Amygdala (tissue), 56 donors: Measurements from ENCODE around the gene IFNA8.
"Not testable (repeated sequence)": the region's sequence is repeated elsewhere in the genome, so short reads cannot be mapped to it uniquely, and the experiment has no call there.

ENCODE experiments used
- DNase-seq, 56 donors: peaks; one replicate each; lab custom pipeline; 2025; lab: John Stamatoyannopoulos, UW

The IFNA8 gene

GRCh38 chr9:21408817-21409216 is at the start of gene IFNA8:
IFNA8 (plus strand) TSS chr9:21409117; CDS start chr9:21409177, 60 bp downstream.
- DNase-seq = no peak

- DNase-seq = no peak
Measured at GRCh38 chr9:21362287-21362686, 46.6 kb upstream of the IFNA8 start.

GRCh38 chr9:21367169-21367568 is 41.7 kb upstream of the IFNA8 start:
- DNase-seq = not testable (repeated sequence)

GRCh38 chr9:21367957-21368356 is 41.0 kb upstream of the IFNA8 start, which contains the start of gene IFNA13:
IFNA13 (minus strand) TSS chr9:21368057; CDS start chr9:21368010, 47 bp downstream.
- DNase-seq = no peak

GRCh38 chr9:21371467-21371866 is 37.5 kb upstream of the IFNA8 start:
- not testable (repeated sequence) for DNase-seq

GRCh38 chr9:21381448-21382339 is 27.2 kb upstream of the IFNA8 start:
- no peak for DNase-seq

- no peak for DNase-seq
Measured at GRCh38 chr9:21383627-21384026, 25.3 kb upstream of the IFNA8 start.

- DNase-seq = no peak
Measured at GRCh38 chr9:21385131-21385670, 23.7 kb upstream of the IFNA8 start, which contains the start of gene IFNA2. IFNA2 (minus strand) TSS chr9:21385398; CDS start chr9:21385329, 69 bp downstream.

GRCh38 chr9:21392270-21392669 is 16.6 kb upstream of the IFNA8 start:
- DNase-seq = no peak

GRCh38 chr9:21395778-21396717 is 12.9 kb upstream of the IFNA8 start:
- DNase-seq = peak in 39 of 56 donors; percentile 5 to 78 (median 39)

GRCh38 chr9:21398955-21399489 is 9.9 kb upstream of the IFNA8 start:
- peak in 1 of 56 donors; percentile 5 for DNase-seq

- no peak for DNase-seq
Measured at GRCh38 chr9:21399956-21400355, 9.0 kb upstream of the IFNA8 start.

GRCh38 chr9:21402386-21403251 is 6.3 kb upstream of the IFNA8 start:
- peak in 30 of 56 donors; percentile 4 to 68 (median 28) for DNase-seq

GRCh38 chr9:21404146-21404545 is 4.8 kb upstream of the IFNA8 start:
- DNase-seq = no peak

- DNase-seq = no peak
Measured at GRCh38 chr9:21412107-21412506, 3.2 kb downstream of the IFNA8 start.

- DNase-seq = no peak
Measured at GRCh38 chr9:21413151-21413550, 4.2 kb downstream of the IFNA8 start.

GRCh38 chr9:21413624-21414023 is 4.7 kb downstream of the IFNA8 start:
- DNase-seq = peak in 18 of 56 donors; percentile 1 to 51 (median 10)

- no peak for DNase-seq
Measured at GRCh38 chr9:21414220-21414940, 5.5 kb downstream of the IFNA8 start.
